Breast epithelium (tissue), 4 donors: Measurements from ENCODE around the gene SLC22A23. TPM values are rescaled to one million over a fixed set of nuclear protein-coding genes. Genes with fewer than 3 reads are reported as not detected.

Experiments
- DNase-seq, 2 donors: peaks; one replicate each; pipeline ENCODE4 v3.0.0-alpha.2; 2019; ENCODE audit warnings: low spot score in 2 of 2
- H3K27ac ChIP-seq, 2 donors: fragments of 200-600 bp; sonication (generic) in 1 of 2; one replicate each; pipeline ENCODE4 v1.5.1; 2016 to 2019; ENCODE audit warnings: mild to moderate bottlenecking in 1 of 2
- H3K27me3 ChIP-seq, 2 donors: fragments of 200-600 bp; sonication (generic) in 1 of 2; one replicate each; pipeline versions ENCODE4 v1.5.1 to v1.6.0; 2017 to 2019; ENCODE audit warnings: control low read depth in 1 of 2, mild to moderate bottlenecking in 1 of 2
- H3K36me3 ChIP-seq: fragments of 200-600 bp; one replicate; pipeline ENCODE4 v1.5.1; 2019
- H3K4me1 ChIP-seq, 2 donors: fragments of 200-600 bp; sonication (generic); one replicate each; pipeline ENCODE4 v1.5.1; 2016 to 2019; ENCODE audit warnings: control low read depth in 1 of 2
- H3K4me3 ChIP-seq, 3 donors: fragments of 200-600 bp; sonication (generic); 1 replicate in 2 of 3; 2 replicates in 1 of 3; pipeline ENCODE4 v1.5.1; 2016 to 2019; ENCODE audit warnings: mild to moderate bottlenecking in 3 of 3, moderate library complexity in 2 of 3
- H3K9me3 ChIP-seq, 2 donors: fragments of 200-600 bp; sonication (generic) in 1 of 2; one replicate each; pipeline ENCODE4 v1.5.1; 2016 to 2019; ENCODE audit warnings: control low read depth in 1 of 2
- CTCF ChIP-seq, 3 donors: fragments of 450-650 bp; IDR thresholded peaks; one replicate each; pipeline ENCODE4 v1.5.1; 2016 to 2017; ENCODE audit warnings: antibody characterized with exemption in 3 of 3, mild to moderate bottlenecking in 3 of 3, moderate library complexity in 3 of 3
- POLR2A ChIP-seq: fragments of 450-650 bp; IDR thresholded peaks from one replicate; pipeline ENCODE4 v1.6.1; 2016; ENCODE audit warnings: antibody characterized with exemption, mild to moderate bottlenecking, moderate library complexity
- POLR2AphosphoS5 ChIP-seq, 3 donors: sonication (generic); formaldehyde crosslinking; IDR thresholded peaks; one replicate each; pipeline ENCODE4 v1.6.1; 2017; ENCODE audit warnings: antibody characterized with exemption in 3 of 3
- intact Hi-C: fragments of 100-400 bp; cut with DNase I; formaldehyde crosslinking; loops from one replicate; pipeline ENCODE4 v1.15.1; 2023; ENCODE audit warnings: low total_unique reads
- total RNA-seq, 3 donors: library from RNA; depleted of rRNA; stranded (reverse); fragments of >200 nt; gene quantifications; one replicate each; pipeline ENCODE4 v1.1.0, GENCODE V29; 2016

Gene SLC22A23
- total RNA-seq, 3 donors from 2014 or later: 10.9 to 26.3 (median 22.9) TPM

GRCh38 chr6:3414327-3415081, 42.3 kb downstream of the SLC22A23 start:
- Histone ChIP-seq H3K4me1 (no peaks in the 10 kb centered on the region), H3K27me3 (no peaks in the 10 kb centered on the region), H3K4me3 (no peak overlapping the region), H3K36me3 (no peaks in the 10 kb centered on the region), H3K9me3 (no peaks in the 10 kb centered on the region), H3K27ac (no peak overlapping the region)
- no peak for TF ChIP-seq CTCF (IDR thresholded peaks at IDR 0.05)
- TF ChIP-seq POLR2A: no peak
- peak in 1 of 2 donors; percentile 65 for DNase-seq
- intact Hi-C loops: no loop called here

GRCh38 chr6:3413592-3413991, 43.3 kb downstream of the SLC22A23 start:
- DNase-seq: no peak
- H3K27me3 ChIP-seq: no peaks in the 10 kb centered on the region
- H3K36me3 ChIP-seq: no peaks in the 10 kb centered on the region
- no peak overlapping the region for H3K4me3 ChIP-seq
- intact Hi-C loops: no loop called here
- no peak overlapping the region for H3K27ac ChIP-seq
- H3K9me3 ChIP-seq: no peaks in the 10 kb centered on the region
- TF ChIP-seq POLR2A (no peak), CTCF (IDR thresholded peaks at IDR 0.05) (no peak), POLR2AphosphoS5 (IDR thresholded peaks at IDR 0.05) (no peak)
- H3K4me1 ChIP-seq: no peaks in the 10 kb centered on the region

- no peak overlapping the region for H3K27ac ChIP-seq
- H3K9me3 ChIP-seq: no peaks in the 10 kb centered on the region
- TF ChIP-seq POLR2AphosphoS5 (IDR thresholded peaks at IDR 0.05) (no peak), POLR2A (no peak), CTCF (IDR thresholded peaks at IDR 0.05) (no peak)
- no peaks in the 10 kb centered on the region for H3K36me3 ChIP-seq
- no peaks in the 10 kb centered on the region for H3K4me1 ChIP-seq
- H3K4me3 ChIP-seq: no peak overlapping the region
- no peaks in the 10 kb centered on the region for H3K27me3 ChIP-seq
- intact Hi-C loops: no loop called here
- DNase-seq: no peak
These were observed 43.9 kb downstream of the SLC22A23 start for GRCh38 chr6:3412779-3413500.

DNA sequence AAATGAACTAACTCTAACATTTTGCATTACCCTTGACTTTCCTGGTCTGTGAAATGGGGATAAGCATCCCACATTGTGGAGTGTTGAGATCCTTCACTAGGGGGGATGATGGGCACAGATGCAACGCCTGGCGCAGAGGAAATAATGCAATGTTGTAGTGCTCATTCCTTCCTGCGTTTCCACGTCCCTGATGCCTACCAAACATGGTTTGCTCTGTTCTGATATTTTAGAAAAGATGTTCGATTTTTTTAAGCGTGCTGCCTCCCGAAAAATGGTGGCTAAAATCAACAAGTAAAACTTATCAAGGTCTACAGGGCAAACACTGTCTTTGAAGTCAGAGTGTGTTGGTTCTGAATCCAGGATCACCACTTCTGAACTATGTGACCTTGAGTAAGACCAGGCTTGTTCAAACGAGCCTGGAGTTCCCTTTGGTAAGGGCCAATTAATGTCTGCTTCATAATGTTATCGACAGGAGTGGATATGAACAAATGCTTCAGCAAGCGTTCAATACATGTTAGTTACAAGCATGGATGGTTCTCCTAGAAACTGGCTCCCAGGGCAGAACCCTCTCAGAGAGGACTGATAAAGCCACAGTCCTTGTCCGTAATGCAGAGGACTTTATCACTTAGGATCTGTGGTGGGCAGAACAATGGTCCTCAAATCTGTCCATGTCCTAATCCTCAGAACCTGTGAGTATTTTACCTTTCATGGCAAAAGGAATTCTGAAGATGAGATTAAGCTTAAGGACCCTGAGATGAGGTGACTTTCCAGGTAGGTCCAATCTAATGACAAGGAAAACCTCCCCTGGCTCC, 44.7 kb downstream of the SLC22A23 start:
- intact Hi-C loops: no loop called here
- H3K9me3 ChIP-seq: no peaks in the 10 kb centered on the region
- DNase-seq: no peak
- no peaks in the 10 kb centered on the region for H3K27me3 ChIP-seq
- H3K4me1 ChIP-seq: no peaks in the 10 kb centered on the region
- no peaks in the 10 kb centered on the region for H3K36me3 ChIP-seq
- H3K27ac ChIP-seq: no peak overlapping the region
- no peak for TF ChIP-seq CTCF (IDR thresholded peaks at IDR 0.05)
- no peak for TF ChIP-seq POLR2A
- TF ChIP-seq POLR2AphosphoS5 (IDR thresholded peaks at IDR 0.05): no peak
- no peak overlapping the region for H3K4me3 ChIP-seq
